ENCODE results near the gene MTREX. TPM values are rescaled to one million over a fixed set of nuclear protein-coding genes. Genes with fewer than 3 reads are reported as not detected.

Gene MTREX
- total RNA-seq, 4 donors from 2014 or later, result 66.3 to 130 (median 76.3) TPM

DNA sequence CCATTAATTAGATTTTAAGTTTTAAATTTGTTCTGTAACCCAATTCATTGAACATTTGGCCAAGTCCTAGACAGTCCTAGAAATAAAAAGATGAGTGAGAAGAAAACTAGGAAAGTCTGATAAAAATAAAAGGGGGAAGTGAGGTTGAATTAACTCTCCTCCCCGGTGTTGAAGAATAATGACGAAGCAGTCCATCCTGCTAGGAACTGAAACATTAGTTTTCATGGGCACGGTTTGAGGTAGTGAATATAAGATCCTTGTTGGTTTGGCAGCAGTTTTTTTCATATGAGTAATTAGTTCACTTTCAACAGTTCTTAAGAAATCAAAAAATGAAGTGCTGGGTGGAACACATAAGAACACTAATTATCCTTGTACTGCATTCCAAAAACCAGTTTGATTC, 103.1 kb downstream of the MTREX start:
- TF ChIP-seq, protein P1, sequence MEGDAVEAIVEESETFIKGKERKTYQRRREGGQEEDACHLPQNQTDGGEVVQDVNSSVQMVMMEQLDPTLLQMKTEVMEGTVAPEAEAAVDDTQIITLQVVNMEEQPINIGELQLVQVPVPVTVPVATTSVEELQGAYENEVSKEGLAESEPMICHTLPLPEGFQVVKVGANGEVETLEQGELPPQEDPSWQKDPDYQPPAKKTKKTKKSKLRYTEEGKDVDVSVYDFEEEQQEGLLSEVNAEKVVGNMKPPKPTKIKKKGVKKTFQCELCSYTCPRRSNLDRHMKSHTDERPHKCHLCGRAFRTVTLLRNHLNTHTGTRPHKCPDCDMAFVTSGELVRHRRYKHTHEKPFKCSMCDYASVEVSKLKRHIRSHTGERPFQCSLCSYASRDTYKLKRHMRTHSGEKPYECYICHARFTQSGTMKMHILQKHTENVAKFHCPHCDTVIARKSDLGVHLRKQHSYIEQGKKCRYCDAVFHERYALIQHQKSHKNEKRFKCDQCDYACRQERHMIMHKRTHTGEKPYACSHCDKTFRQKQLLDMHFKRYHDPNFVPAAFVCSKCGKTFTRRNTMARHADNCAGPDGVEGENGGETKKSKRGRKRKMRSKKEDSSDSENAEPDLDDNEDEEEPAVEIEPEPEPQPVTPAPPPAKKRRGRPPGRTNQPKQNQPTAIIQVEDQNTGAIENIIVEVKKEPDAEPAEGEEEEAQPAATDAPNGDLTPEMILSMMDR (IDR thresholded peaks at IDR 0.05; ENCODE audit: low read depth), result no peak

DNA sequence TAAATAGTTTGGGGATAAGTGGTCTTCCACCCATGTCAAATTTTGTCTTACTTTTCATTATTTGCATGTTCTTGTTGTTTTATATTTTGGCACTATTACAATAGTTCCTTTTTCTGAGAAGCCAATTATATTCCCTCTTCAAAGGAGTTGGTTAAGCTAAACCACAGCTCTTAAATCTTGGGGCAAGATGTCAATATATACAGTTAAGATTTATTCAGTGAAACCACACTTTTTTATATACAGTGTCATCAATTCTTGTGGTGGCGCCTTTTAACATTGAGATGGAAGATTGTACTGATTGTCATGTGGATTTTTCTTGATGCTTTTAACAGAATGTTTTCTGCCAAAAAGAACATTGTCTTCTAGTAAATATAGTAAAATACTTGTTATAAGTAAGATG, 104.1 kb downstream of the MTREX start:
- TF ChIP-seq, protein P1 (IDR thresholded peaks at IDR 0.05; ENCODE audit: low read depth), result no peak

DNA sequence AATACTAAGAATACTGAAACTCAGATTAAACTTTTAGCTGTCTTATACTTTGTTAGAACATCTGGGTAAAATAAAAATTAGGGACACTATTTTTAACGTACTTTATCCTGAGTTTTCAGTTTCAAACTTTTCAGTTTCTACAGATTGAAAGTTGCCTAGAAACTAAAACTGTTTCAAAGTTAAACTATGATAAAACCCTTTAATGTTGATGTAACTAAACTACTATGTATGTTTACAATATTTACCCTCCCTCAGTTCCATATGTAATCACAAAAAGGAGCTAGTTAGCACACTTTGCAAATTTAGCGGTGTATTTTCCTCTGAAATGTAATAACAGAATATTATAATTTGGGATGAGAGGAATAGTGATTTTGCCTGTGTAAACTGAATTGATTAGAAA, 105.9 kb downstream of the MTREX start:
- TF ChIP-seq, protein P1 (IDR thresholded peaks at IDR 0.05; ENCODE audit: low read depth), result no peak

DNA sequence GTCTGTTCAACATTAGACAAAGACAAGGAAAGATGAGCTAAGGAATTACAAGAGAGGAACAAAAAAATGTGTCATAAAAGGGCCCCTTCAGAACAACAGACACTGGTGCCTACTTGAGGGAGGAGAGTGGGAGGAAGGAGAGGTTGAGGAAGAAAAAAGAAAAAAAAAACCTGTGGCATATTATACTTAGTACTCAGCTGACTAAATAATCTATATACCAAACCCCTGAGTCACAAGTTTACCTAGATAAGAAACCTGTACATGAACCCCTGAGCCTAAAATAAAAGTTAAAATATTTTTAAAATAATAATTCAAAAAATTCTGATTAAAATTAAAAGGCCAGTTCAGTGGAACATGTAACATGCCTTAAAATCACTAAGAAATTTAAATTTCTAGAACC, 107.3 kb downstream of the MTREX start:
- TF ChIP-seq, protein P1 (IDR thresholded peaks at IDR 0.05; ENCODE audit: low read depth), result no peak

DNA sequence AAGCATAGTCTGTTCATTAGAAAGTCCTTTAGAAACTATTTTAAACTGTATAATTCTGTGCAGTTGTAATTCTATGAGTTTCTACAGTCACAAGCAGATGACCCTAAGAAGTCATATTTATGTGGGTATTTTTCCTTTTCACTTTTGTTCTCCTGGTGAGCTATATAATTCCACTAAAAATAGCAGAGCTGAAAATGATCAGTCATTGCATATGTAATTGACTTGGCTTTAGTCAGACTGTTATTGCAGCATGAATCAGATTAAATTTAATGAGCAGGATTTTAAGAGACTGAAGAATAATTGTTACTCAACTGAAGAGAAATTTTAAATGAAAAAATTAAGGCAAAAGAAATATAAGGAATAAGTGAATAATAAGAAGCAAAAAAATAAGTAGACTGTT, 108.5 kb downstream of the MTREX start:
- TF ChIP-seq, protein P1 (IDR thresholded peaks at IDR 0.05; ENCODE audit: low read depth), result no peak

DNA sequence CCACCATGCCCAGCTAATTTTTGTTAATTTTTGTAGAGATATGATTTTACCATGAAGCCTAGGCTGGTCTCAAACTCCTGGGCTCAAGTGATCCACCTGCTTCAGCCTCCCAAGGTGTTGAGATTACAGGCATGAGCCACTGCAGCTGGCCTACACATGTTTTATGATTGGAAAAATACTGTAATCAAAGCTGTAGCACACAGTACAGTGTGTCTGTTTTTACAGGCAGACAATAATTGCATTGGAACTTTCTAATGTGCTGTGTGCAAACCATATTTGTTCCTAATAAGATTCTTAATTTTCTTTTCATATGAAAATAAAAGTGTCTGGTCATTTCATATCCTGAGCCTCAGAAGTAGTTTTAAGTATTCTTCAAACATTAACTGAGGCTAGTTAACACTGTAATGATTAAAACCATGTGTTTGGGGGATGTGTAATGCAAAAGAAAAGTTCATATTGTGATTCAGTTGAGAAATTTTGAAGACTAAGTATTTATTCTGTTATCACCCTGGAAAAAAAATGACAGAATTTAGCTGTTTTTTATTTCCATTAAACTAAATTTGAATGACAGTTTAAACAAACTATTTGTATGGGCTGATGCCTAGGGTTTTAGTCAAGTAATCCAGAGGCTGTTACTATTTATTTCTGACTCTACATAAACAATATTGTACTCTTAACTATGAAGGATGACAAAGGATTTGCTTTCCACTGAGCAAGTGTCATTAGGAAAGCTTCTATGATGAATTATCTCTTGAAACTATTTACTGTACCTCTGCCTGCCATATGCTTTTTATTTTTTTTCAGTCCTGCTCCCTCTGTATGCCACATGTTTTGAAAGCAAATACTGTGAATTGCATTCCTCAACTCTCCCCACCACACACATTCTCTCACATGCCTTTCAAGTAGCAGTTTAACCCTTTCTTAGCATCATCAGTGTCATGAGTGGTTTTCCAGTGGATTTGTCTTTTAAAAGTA, 111.5 kb downstream of the MTREX start:
- TF ChIP-seq, protein P1 (IDR thresholded peaks at IDR 0.05; ENCODE audit: low read depth), result no peak

DNA sequence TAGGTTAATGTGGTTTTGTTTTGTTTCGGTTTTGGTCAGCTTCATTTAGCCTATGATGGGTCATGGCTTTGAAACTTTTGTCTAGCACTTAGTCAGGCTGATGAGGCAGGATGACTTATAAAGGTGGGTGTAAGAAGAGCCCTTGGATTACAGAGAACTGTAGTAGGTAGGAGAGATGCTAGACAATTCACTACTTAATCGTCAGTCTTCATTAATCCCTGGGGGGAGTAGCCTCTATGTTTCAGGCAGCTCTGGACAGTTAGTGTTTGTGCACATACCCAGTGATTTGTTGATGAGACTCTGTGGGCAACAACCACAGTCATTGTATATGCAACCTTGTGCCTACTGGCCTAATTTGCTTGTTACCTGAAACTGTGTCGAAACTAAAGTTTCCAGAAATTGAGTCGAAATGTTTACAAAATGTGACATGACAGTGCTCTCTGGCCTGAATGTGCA, 113.3 kb downstream of the MTREX start:
- TF ChIP-seq, protein P1 (IDR thresholded peaks at IDR 0.05; ENCODE audit: low read depth), result no peak
